GM10248 (cell line): Measurements from ENCODE around the gene FANCL.
"Not testable (repeated sequence)": the region's sequence is repeated elsewhere in the genome, so short reads cannot be mapped to it uniquely, and the experiment has no call there.

Experiments
- CTCF ChIA-PET: fragments of 300-600 bp; sonication (Branson Sonifier 250); formaldehyde crosslinking; extraction: SDS; loops from one replicate; lab custom pipeline; 2021; ENCODE audit warnings: antibody characterized with exemption; lab: Yijun Ruan, JAX
- POLR2A ChIA-PET: fragments of 350-650 bp; sonication (Branson Sonifier 250); formaldehyde crosslinking; extraction: SDS; loops from one replicate; lab custom pipeline; 2020; ENCODE audit warnings: antibody characterized with exemption; lab: Yijun Ruan, JAX
- DNase-seq: peaks from one replicate; pipeline ENCODE4 v3.0.0; 2012; ENCODE audit errors: extremely low spot score
- TF ChIP-seq, protein P1 (sequence below): IDR thresholded peaks from 2 replicates; pipeline ENCODE4 v1.5.1; 2012; ENCODE audit warnings: mild to moderate bottlenecking, low read depth; ENCODE audit errors: extremely low read depth, missing control alignments, control extremely low read depth

The FANCL gene

DNA sequence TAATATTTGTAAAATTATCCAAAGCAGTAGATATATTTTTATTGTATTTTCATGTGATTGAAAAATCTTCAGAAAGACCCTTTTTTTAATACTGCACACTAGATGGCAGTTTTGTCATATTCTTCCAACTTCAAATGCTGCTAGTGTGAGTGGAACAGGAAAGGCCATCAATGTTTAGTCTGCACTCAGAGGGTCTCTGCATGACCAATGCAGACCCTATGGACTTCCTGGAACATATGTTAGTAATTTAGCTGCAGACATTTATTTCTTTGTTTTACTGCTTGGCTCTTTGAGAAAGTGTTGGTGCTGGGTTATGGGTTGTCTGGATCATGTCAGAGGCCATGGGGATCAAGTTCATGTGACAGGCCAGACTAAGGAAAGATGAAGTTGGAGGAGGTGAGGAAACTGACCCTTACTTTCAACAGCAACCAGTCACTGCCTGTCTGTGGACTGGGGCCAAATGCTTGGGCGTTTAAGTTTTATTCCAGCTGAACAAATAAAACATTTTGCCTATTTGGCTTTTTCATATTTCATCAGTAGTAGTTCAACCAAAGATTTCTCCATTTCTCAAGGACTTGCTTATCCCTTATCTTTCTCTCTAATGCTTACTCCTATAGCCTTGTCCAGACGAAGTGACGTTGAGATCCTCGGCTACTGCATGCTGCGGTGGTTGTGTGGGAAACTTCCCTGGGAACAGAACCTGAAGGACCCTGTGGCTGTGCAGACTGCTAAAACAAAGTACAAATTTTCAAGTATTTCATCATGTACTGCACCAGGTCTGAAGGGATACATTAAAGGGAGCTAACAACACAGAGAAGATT lies 109.7 kb downstream of the FANCL start:
- no peak for DNase-seq
- POLR2A ChIA-PET: no interaction called here
- CTCF ChIA-PET: interaction anchor here (1.1 to 1.6 kb wide), 2 partner anchors 12 to 30 kb away, joined by 3 to 4 read pairs; no protein-coding TSS in a partner anchor
- TF ChIP-seq, protein P1, sequence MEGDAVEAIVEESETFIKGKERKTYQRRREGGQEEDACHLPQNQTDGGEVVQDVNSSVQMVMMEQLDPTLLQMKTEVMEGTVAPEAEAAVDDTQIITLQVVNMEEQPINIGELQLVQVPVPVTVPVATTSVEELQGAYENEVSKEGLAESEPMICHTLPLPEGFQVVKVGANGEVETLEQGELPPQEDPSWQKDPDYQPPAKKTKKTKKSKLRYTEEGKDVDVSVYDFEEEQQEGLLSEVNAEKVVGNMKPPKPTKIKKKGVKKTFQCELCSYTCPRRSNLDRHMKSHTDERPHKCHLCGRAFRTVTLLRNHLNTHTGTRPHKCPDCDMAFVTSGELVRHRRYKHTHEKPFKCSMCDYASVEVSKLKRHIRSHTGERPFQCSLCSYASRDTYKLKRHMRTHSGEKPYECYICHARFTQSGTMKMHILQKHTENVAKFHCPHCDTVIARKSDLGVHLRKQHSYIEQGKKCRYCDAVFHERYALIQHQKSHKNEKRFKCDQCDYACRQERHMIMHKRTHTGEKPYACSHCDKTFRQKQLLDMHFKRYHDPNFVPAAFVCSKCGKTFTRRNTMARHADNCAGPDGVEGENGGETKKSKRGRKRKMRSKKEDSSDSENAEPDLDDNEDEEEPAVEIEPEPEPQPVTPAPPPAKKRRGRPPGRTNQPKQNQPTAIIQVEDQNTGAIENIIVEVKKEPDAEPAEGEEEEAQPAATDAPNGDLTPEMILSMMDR: no peak

GRCh38 chr2:58130238-58130637 lies 110.9 kb downstream of the FANCL start:
- ChIA-PET CTCF (interaction anchor here (1.0 kb wide), 1 partner anchor 11 kb away, joined by 3 read pairs; no protein-coding TSS in a partner anchor), POLR2A (no interaction called here)
- TF ChIP-seq, protein P1: no peak
- no peak for DNase-seq

GRCh38 chr2:58127111-58127510 lies 114.0 kb downstream of the FANCL start:
- TF ChIP-seq, protein P1: no peak
- ChIA-PET POLR2A (no interaction called here), CTCF (no interaction called here)
- DNase-seq: no peak

DNA sequence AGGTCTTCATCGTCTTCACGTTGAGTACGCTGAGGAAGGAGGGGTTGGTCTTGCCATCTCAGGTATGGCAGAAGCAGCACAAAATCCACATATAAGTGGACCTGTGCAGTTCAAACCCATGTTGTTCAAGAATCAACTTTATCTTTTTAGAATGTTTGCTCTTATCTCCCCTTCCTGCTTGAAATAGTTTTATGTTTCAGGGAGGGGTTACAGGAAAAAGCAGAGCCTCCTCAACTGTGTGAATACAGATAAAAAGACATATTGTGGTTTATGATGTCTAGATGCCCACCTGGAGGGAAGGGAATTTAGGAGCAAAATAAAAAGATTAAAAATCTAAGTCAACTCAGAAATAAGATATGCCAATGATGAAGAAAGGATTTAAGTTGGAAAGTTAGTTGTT lies 118.6 kb downstream of the FANCL start:
- CTCF ChIA-PET: no interaction called here
- POLR2A ChIA-PET: no interaction called here
- DNase-seq: no peak
- TF ChIP-seq, protein P1: no peak

DNA sequence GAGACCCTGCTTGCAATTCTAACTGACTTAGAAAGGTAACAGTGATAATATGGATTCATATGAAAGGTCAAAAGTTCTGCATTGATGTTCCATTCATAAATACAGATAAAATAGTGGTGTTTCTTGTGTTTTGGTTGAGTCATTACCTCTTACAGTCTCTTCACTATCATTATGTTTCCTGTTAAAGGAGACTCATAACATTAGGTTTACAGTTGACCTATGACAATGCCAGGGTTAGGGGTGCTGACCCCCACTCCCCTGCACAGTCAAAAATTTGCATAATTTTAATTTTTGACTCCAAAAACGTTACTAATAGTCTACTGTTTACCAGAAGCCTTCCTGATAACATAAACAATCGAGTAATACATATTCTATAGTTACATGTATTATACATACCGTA lies 119.1 kb downstream of the FANCL start:
- POLR2A ChIA-PET: no interaction called here
- no peak for DNase-seq
- CTCF ChIA-PET: no interaction called here

GRCh38 chr2:58120626-58121229 lies 120.4 kb downstream of the FANCL start:
- CTCF ChIA-PET: interaction anchor here (1.3 to 1.6 kb wide), 2 partner anchors 9 to 15 kb away, joined by 3 read pairs; no protein-coding TSS in a partner anchor
- DNase-seq: no peak
- TF ChIP-seq, protein P1: no peak

More for the DNA sequence above, 119.1 kb downstream of the FANCL start:
- TF ChIP-seq, protein P1: no peak

GRCh38 chr2:58113563-58113962 lies 127.6 kb downstream of the FANCL start:
- DNase-seq, POLR2A ChIA-PET: not testable (repeated sequence)
- CTCF ChIA-PET: interaction anchor here (1.7 kb wide), 1 partner anchor 139 kb away, joined by 4 read pairs; no protein-coding TSS in a partner anchor

More at GRCh38 chr2:58120626-58121229, 120.4 kb downstream of the FANCL start:
- POLR2A ChIA-PET: no interaction called here
